Hepatocyte (in vitro differentiated cells): Measurements from ENCODE around the gene HMGXB3. TPM values are rescaled to one million over a fixed set of nuclear protein-coding genes. Genes with fewer than 3 reads are reported as not detected.

ENCODE experiments used
- DNase-seq: peaks from one replicate; pipeline ENCODE4 v3.0.0-alpha.2; 2016; ENCODE audit warnings: low spot score
- H2AFZ ChIP-seq: fragments of 200-600 bp; sonication (generic); 2 replicates; pipeline ENCODE4 v1.6.0; 2016; ENCODE audit warnings: antibody characterized with exemption, mild to moderate bottlenecking
- H3K27ac ChIP-seq: fragments of 200-600 bp; sonication (generic); 2 replicates; pipeline ENCODE4 v1.5.1; 2016; ENCODE audit warnings: mild to moderate bottlenecking
- H3K27me3 ChIP-seq: fragments of 200-600 bp; sonication (generic); 2 replicates; pipeline ENCODE4 v1.6.1; 2016
- H3K36me3 ChIP-seq: fragments of 200-600 bp; sonication (generic); replicated peaks from 2 replicates; pipeline ENCODE4 v1.5.1; 2016; ENCODE audit warnings: low read depth; ENCODE audit not compliant: insufficient read depth
- H3K4me1 ChIP-seq: fragments of 200-600 bp; sonication (generic); 2 replicates; pipeline ENCODE4 v1.5.1; 2016; ENCODE audit warnings: mild to moderate bottlenecking, moderate library complexity; ENCODE audit not compliant: insufficient read depth
- H3K4me2 ChIP-seq: fragments of 200-600 bp; sonication (generic); 2 replicates; pipeline ENCODE4 v1.6.0; 2016
- H3K4me3 ChIP-seq: fragments of 200-600 bp; sonication (generic); 2 replicates; pipeline ENCODE4 v1.5.1; 2016; ENCODE audit warnings: mild to moderate bottlenecking
- H3K79me2 ChIP-seq: fragments of 200-600 bp; sonication (generic); 2 replicates; pipeline ENCODE4 v1.6.0; 2017; ENCODE audit warnings: mild to moderate bottlenecking
- H3K9me2 ChIP-seq: fragments of 200-600 bp; sonication (generic); replicated peaks from 2 replicates; pipeline ENCODE4 v1.6.0; 2017; ENCODE audit warnings: mild to moderate bottlenecking; ENCODE audit not compliant: insufficient read depth
- H3K9me3 ChIP-seq: fragments of 200-600 bp; sonication (generic); 2 replicates; pipeline ENCODE4 v1.5.1; 2016; ENCODE audit warnings: low read depth, mild to moderate bottlenecking
- H4K20me1 ChIP-seq: fragments of 200-600 bp; sonication (generic); 2 replicates; pipeline ENCODE4 v1.6.0; 2016; ENCODE audit warnings: mild to moderate bottlenecking; ENCODE audit not compliant: insufficient read depth, poor library complexity, severe bottlenecking
- CTCF ChIP-seq: fragments of 200-600 bp; sonication (generic); IDR thresholded peaks from 2 replicates; pipeline ENCODE4 v1.5.1; 2016; ENCODE audit warnings: antibody characterized with exemption, mild to moderate bottlenecking; ENCODE audit not compliant: poor library complexity
- EZH2 ChIP-seq: fragments of 200-600 bp; sonication (generic); IDR thresholded peaks from 2 replicates; pipeline ENCODE4 v1.6.1; 2016; ENCODE audit warnings: antibody characterized with exemption, mild to moderate bottlenecking, borderline replicate concordance
- EZH2phosphoT487 ChIP-seq: fragments of 200-600 bp; sonication (generic); IDR thresholded peaks from one replicate; pipeline ENCODE4 v1.6.1; 2018; ENCODE audit warnings: antibody characterized with exemption, mild to moderate bottlenecking, low read depth, moderate library complexity; ENCODE audit not compliant: unreplicated experiment, severe bottlenecking
- WGBS: methylation state at CpG from one replicate; pipeline ENCODE4 v1.1.6; 2016; ENCODE audit warnings: low lambda C conversion rate; ENCODE audit errors: missing lambda C conversion rate; 5-methylcytosine and 5-hydroxymethylcytosine counted together
- polyA plus RNA-seq: library from polyadenylated mRNA; unstranded; fragments of >200 nt; fragmentation: Nextera tagmentation; extraction: Ambion mirVana; gene quantifications from 2 replicates; pipeline ENCODE4 v1.2.1, GENCODE V29; 2016
- total RNA-seq: library from RNA; depleted of rRNA; stranded (reverse); fragments of >200 nt; gene quantifications from 2 replicates; pipeline ENCODE4 v1.2.3, GENCODE V29; 2014

Gene HMGXB3
- total and polyA plus RNA-seq, 2 experiments from 2014 or later = 24.6 to 47.5 TPM

GRCh38 chr5:150062216-150062922 lies 61.8 kb downstream of the HMGXB3 start:
- 69% methylated on average over 2 of the region's 2 CpGs for WGBS
- no peaks in the 10 kb centered on the region for H3K9me2 ChIP-seq
- no peak overlapping the region for H2AFZ ChIP-seq
- H4K20me1 ChIP-seq = no peaks in the 10 kb centered on the region
- H3K4me2 ChIP-seq = no peak overlapping the region
- peaks cover 5% of the 10 kb centered on the region for H3K4me1 ChIP-seq
- H3K4me3 ChIP-seq = no peak overlapping the region
- no peaks in the 10 kb centered on the region for H3K9me3 ChIP-seq
- DNase-seq = no peak
- TF ChIP-seq EZH2phosphoT487 (no peak), EZH2 (no peak), CTCF (no peak)
- H3K36me3 ChIP-seq = no peaks in the 10 kb centered on the region
- H3K27ac ChIP-seq = no peak overlapping the region
- H3K79me2 ChIP-seq = no peaks in the 10 kb centered on the region
- no peaks in the 10 kb centered on the region for H3K27me3 ChIP-seq

- H3K27me3 ChIP-seq = no peaks in the 10 kb centered on the region
- no peaks in the 10 kb centered on the region for H4K20me1 ChIP-seq
- no peak overlapping the region for H3K4me3 ChIP-seq
- H3K4me2 ChIP-seq = no peak overlapping the region
- DNase-seq = no peak
- H3K27ac ChIP-seq = no peak overlapping the region
- no peaks in the 10 kb centered on the region for H3K9me2 ChIP-seq
- H3K4me1 ChIP-seq = peaks cover 5% of the 10 kb centered on the region
- WGBS = 90% methylated on average over 5 of the region's 5 CpGs
- no peaks in the 10 kb centered on the region for H3K79me2 ChIP-seq
- H2AFZ ChIP-seq = no peak overlapping the region
- no peaks in the 10 kb centered on the region for H3K36me3 ChIP-seq
- TF ChIP-seq EZH2phosphoT487 (no peak), EZH2 (no peak), CTCF (no peak)
- H3K9me3 ChIP-seq = no peaks in the 10 kb centered on the region
Observed at GRCh38 chr5:150063638-150064037, 63.1 kb downstream of the HMGXB3 start.

GRCh38 chr5:150064681-150065220 lies 64.2 kb downstream of the HMGXB3 start:
- H3K36me3 ChIP-seq = no peaks in the 10 kb centered on the region
- no peak for DNase-seq
- peaks cover 5% of the 10 kb centered on the region for H3K4me1 ChIP-seq
- H3K9me2 ChIP-seq = no peaks in the 10 kb centered on the region
- no peak overlapping the region for H3K4me2 ChIP-seq
- H3K9me3 ChIP-seq = no peaks in the 10 kb centered on the region
- H4K20me1 ChIP-seq = no peaks in the 10 kb centered on the region
- no peak overlapping the region for H2AFZ ChIP-seq
- no peak overlapping the region for H3K4me3 ChIP-seq
- H3K27ac ChIP-seq = no peak overlapping the region
- no peaks in the 10 kb centered on the region for H3K79me2 ChIP-seq
- WGBS = 89% methylated on average over 7 of the region's 7 CpGs
- no peak for TF ChIP-seq EZH2
- no peak for TF ChIP-seq CTCF
- no peak for TF ChIP-seq EZH2phosphoT487
- no peaks in the 10 kb centered on the region for H3K27me3 ChIP-seq
